Activated effector memory CD4-positive, alpha-beta T cell treated with Interleukin-2 at 50 U/mL for 16 hours (primary cell): ENCODE data around the gene HAUS8.
"Not testable (repeated sequence)": the region's sequence is repeated elsewhere in the genome, so short reads cannot be mapped to it uniquely, and the experiment has no call there.

Source experiments
- DNase-seq: peaks from one replicate; pipeline ENCODE4 v3.0.0-alpha.2; 2020

HAUS8 gene

GRCh38 chr19:17075035-17075863, at the start of gene HAUS8, which contains the start of gene MYO9B:
TSS of gene HAUS8 (minus strand) at chr19:17075452. CDS start at chr19:17075422, 30 bp downstream.
TSS of gene MYO9B (plus strand) at chr19:17075777. CDS start at chr19:17101718, 25,941 bp downstream.
- peak; percentile 100 for DNase-seq

- DNase-seq = no peak
These were observed 48.8 kb upstream of the HAUS8 start for GRCh38 chr19:17124025-17124424.

DNA sequence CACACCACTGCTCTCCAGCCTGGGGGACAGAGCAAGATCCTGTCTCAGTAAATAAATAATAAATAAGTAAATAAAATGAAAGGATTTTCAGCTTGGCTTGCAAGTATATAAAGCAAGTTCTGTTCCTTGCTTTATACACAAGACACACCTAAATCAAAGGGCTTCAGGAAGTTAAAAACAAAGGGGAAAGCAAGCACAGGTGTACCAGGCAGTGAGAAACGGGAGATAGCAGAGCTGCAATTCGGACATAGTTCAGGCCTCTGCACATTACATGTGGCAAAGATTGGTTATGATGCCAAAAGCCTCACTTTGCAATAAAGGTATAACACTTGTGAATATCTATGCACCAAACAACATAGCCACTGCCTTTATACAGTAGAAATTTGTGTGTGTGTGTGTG, 47.8 kb upstream of the HAUS8 start:
- no peak for DNase-seq

- no peak for DNase-seq
These were observed 46.6 kb upstream of the HAUS8 start for GRCh38 chr19:17121736-17122293.

- DNase-seq = no peak
These were observed 43.7 kb upstream of the HAUS8 start for GRCh38 chr19:17118957-17119356.

- no peak for DNase-seq
These were observed 41.9 kb upstream of the HAUS8 start for GRCh38 chr19:17116996-17117702.

GRCh38 chr19:17114414-17114831, 39.2 kb upstream of the HAUS8 start:
- DNase-seq = no peak

DNA sequence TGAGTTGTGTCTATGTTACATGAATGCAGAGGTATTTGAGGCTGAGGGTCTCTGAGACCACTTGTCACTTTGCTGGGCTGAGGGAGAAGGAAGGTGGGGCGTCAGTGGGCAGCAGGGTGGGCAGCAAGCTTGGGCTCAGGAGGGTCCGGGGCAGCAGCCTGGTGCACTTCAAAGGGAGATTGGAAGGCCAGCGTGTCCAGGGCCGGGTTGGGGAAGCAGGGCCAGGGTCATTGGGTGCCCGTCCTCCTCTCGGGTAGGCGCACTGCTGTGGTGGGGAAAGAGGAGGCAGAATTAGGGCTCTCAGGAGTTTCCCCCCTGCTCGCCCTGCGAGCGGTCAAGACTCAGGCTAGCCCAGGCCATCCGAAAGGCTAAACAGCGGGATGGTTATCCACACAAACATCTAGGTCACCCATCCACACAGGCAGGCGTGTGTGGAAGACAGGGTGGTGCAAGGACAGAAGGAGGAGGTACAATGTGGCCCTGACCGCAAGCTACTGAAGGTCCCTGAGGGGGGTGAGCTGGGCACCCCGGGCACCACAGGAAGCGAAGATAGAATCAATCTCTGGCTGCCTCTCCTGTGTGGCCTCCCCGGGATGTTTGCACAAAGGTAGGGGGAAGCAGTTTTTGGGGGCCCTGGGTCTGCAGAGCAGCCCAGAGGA, 38.0 kb upstream of the HAUS8 start:
- DNase-seq = no peak

DNA sequence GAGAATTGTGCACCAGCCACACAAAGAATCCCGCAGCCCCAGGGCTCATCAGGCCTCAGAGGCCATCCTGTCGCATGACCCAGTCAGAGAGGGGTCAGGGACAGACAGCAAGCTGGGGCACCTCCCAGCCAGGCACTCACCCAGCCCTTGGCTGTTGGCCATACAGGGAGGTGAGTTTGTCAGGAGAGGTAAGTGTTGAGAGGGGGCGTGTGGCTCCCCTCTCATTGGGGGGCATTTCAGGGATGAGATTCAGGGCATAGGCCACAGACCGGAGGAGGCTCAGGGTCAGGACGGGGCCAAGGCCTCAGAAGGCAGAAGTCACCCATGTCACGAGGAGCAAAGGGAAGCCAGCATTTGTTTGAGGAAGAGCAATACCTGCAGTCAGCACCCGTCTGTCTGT, 37.4 kb upstream of the HAUS8 start:
- DNase-seq = no peak

- DNase-seq = no peak
These were observed 37.0 kb upstream of the HAUS8 start for GRCh38 chr19:17112271-17112670.

- no peak for DNase-seq
These were observed 36.5 kb upstream of the HAUS8 start for GRCh38 chr19:17111766-17112165.

GRCh38 chr19:17110599-17110966, 35.3 kb upstream of the HAUS8 start:
- DNase-seq = no peak

GRCh38 chr19:17109962-17110598, 34.8 kb upstream of the HAUS8 start:
- no peak for DNase-seq

DNA sequence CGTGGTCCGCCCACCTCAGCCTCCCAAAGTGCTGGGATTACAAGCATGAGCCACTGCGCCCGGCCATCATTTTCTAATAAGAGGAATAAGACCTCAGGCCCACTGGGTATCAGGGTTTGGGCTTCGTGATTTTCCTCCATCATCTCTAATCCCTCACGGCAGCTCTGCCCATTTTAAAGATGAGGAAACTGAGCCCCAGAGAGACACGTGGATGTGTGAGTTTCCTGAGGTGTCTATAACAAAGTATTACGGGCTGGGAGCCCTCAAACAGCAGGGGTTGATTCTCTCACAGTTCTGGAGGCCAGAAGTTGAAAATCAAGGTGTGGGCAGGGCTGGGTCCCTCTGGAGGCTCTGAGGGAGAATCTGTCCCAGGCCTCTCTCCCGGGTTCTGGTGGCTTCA, 34.0 kb upstream of the HAUS8 start:
- DNase-seq = no peak

GRCh38 chr19:17108453-17108784, 33.2 kb upstream of the HAUS8 start:
- DNase-seq = no peak

- DNase-seq = no peak
These were observed 32.5 kb upstream of the HAUS8 start for GRCh38 chr19:17107546-17108452.

DNA sequence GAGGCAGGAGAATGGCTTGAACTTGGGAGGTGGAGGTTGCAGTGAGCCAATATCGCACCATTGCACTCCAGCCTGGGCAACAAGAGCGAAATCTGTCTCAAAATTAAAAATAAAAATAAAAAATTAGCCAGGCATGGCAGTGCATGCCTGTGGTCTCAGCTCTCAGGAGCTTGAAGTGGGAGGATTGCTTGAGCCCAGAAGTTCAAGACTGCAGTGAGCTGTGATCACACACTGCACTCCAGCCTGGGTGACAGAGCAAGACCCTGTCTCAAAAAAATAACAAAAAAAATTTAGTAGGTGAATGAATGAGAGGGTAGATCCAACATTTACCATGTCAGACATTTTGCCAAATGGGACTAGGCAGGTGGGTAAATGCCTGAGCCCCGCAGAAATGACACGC, 31.7 kb upstream of the HAUS8 start:
- DNase-seq = not testable (repeated sequence)

GRCh38 chr19:17105556-17105955, 30.3 kb upstream of the HAUS8 start:
- DNase-seq = no peak

- DNase-seq = no peak
These were observed 29.4 kb upstream of the HAUS8 start for GRCh38 chr19:17104679-17105078.

- no peak for DNase-seq
These were observed 27.9 kb upstream of the HAUS8 start for GRCh38 chr19:17103177-17103576.

DNA sequence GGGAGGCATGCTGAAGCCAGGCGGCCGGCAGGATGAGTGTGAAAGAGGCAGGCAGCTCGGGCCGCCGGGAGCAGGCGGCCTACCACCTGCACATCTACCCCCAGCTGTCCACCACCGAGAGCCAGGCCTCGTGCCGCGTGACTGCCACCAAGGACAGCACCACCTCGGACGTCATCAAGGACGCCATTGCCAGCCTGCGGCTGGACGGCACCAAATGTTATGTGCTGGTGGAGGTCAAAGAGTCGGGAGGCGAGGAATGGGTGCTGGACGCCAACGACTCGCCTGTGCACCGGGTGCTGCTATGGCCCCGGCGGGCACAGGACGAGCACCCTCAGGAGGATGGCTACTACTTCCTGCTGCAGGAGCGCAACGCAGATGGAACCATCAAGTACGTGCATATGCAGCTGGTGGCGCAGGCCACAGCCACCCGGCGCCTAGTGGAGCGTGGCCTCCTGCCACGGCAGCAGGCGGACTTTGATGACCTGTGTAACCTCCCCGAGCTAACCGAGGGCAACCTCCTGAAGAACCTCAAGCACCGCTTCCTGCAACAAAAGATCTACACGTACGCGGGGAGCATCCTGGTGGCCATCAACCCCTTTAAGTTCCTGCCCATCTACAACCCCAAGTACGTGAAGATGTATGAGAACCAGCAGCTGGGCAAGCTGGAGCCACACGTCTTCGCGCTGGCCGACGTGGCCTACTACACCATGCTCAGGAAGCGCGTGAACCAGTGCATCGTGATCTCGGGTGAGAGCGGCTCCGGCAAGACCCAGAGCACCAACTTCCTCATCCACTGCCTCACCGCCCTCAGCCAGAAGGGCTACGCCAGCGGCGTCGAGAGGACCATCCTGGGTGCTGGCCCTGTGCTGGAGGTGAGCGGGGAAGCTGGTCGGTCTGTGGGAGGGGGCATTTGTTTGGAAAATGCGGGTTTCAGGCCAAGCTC, 26.7 kb upstream of the HAUS8 start:
- no peak for DNase-seq
